Measurements from ENCODE around the gene SYT8. TPM values are rescaled to one million over a fixed set of nuclear protein-coding genes. Genes with fewer than 3 reads are reported as not detected.
"Not testable (repeated sequence)": the region's sequence is repeated elsewhere in the genome, so short reads cannot be mapped to it uniquely, and the experiment has no call there.

The SYT8 gene
- total RNA-seq, 4 donors from 2014 or later = not detected

- Histone ChIP-seq H3K27ac (no peak overlapping the region), H3K4me1 (no peaks in the 10 kb centered on the region), H3K36me3 (no peaks in the 10 kb centered on the region), H3K4me3 (replicated peaks in 1 of 3) (no peak overlapping the region), H3K27me3 (no peaks in the 10 kb centered on the region), H3K9me3 (no peaks in the 10 kb centered on the region)
- intact Hi-C loops (cut with DNase I) = no loop called here
- 81 to 93% methylated on average over 15 of the region's 15 CpGs for WGBS, 2 donors
- TF ChIP-seq, protein P1, sequence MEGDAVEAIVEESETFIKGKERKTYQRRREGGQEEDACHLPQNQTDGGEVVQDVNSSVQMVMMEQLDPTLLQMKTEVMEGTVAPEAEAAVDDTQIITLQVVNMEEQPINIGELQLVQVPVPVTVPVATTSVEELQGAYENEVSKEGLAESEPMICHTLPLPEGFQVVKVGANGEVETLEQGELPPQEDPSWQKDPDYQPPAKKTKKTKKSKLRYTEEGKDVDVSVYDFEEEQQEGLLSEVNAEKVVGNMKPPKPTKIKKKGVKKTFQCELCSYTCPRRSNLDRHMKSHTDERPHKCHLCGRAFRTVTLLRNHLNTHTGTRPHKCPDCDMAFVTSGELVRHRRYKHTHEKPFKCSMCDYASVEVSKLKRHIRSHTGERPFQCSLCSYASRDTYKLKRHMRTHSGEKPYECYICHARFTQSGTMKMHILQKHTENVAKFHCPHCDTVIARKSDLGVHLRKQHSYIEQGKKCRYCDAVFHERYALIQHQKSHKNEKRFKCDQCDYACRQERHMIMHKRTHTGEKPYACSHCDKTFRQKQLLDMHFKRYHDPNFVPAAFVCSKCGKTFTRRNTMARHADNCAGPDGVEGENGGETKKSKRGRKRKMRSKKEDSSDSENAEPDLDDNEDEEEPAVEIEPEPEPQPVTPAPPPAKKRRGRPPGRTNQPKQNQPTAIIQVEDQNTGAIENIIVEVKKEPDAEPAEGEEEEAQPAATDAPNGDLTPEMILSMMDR (IDR thresholded peaks at IDR 0.05) = no peak
- DNase-seq = no peak
These were observed 29.3 kb upstream of the SYT8 start for GRCh38 chr11:1805525-1805924.

- no peaks in the 10 kb centered on the region for H3K27me3 ChIP-seq
- WGBS, 2 donors = 63 to 64% methylated on average over 14 of the region's 14 CpGs
- H3K4me1 ChIP-seq = no peaks in the 10 kb centered on the region
- no peak overlapping the region for H3K4me3 ChIP-seq (replicated peaks in 1 of 3)
- no peak for TF ChIP-seq POLR2A (IDR thresholded peaks at IDR 0.05)
- intact Hi-C loops (cut with DNase I) = no loop called here
- H3K36me3 ChIP-seq = no peaks in the 10 kb centered on the region
- H3K27ac ChIP-seq = no peak overlapping the region
- H3K9me3 ChIP-seq = no peaks in the 10 kb centered on the region
- DNase-seq = no peak
These were observed 27.4 kb upstream of the SYT8 start for GRCh38 chr11:1807264-1807995.

DNA sequence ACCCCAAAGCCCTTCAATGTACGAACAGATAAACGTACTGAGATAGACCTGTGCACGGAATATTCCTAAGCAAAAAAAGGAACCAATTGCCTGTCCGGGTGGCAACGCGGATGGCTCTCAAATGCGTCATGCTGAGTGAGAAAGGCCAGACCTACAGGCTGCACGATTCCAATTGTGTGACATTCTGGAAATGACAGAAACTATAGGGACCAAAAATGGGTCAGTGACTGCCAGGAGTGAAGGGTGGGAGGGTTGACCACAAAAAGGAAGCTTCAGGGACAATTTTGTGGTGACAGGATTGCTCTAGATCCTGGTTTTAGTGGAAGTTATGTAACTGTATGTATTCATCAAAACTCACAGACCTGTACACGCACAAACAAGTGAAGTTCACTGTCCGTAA is 24.0 kb upstream of the SYT8 start:
- 76 to 86% methylated on average over 10 of the region's 10 CpGs for WGBS, 2 donors
- TF ChIP-seq, protein P1 (IDR thresholded peaks at IDR 0.05) = no peak

GRCh38 chr11:1812274-1812673 is 22.5 kb upstream of the SYT8 start:
- intact Hi-C loops (cut with DNase I) = no loop called here
- Histone ChIP-seq H3K27me3 (no peaks in the 10 kb centered on the region), H3K9me3 (no peaks in the 10 kb centered on the region), H3K4me1 (no peaks in the 10 kb centered on the region), H3K27ac (no peak overlapping the region), H3K4me3 (replicated peaks in 1 of 3) (no peak overlapping the region), H3K36me3 (no peaks in the 10 kb centered on the region)
- no peak for DNase-seq
- 85 to 89% methylated on average over 5 of the region's 5 CpGs for WGBS, 2 donors
- no peak for TF ChIP-seq POLR2A (IDR thresholded peaks at IDR 0.05)
- TF ChIP-seq, protein P1 (IDR thresholded peaks at IDR 0.05) = no peak

More for the DNA sequence above, 24.0 kb upstream of the SYT8 start:
- Histone ChIP-seq H3K27ac (no peak overlapping the region), H3K4me3 (replicated peaks in 1 of 3) (no peak overlapping the region), H3K36me3 (no peaks in the 10 kb centered on the region), H3K27me3 (no peaks in the 10 kb centered on the region), H3K4me1 (no peaks in the 10 kb centered on the region), H3K9me3 (no peaks in the 10 kb centered on the region)
- intact Hi-C loops (cut with DNase I) = no loop called here
- no peak for DNase-seq

GRCh38 chr11:1812801-1813200 is 22.0 kb upstream of the SYT8 start:
- TF ChIP-seq, protein P1 (IDR thresholded peaks at IDR 0.05) = no peak
- TF ChIP-seq POLR2A (IDR thresholded peaks at IDR 0.05) = no peak
- Histone ChIP-seq H3K9me3 (no peaks in the 10 kb centered on the region), H3K36me3 (no peaks in the 10 kb centered on the region), H3K27me3 (no peaks in the 10 kb centered on the region), H3K27ac (no peak overlapping the region), H3K4me3 (replicated peaks in 1 of 3) (no peak overlapping the region), H3K4me1 (no peaks in the 10 kb centered on the region)
- intact Hi-C loops (cut with DNase I) = no loop called here
- 88 to 94% methylated on average over 15 of the region's 15 CpGs for WGBS, 2 donors
- DNase-seq = no peak

DNA sequence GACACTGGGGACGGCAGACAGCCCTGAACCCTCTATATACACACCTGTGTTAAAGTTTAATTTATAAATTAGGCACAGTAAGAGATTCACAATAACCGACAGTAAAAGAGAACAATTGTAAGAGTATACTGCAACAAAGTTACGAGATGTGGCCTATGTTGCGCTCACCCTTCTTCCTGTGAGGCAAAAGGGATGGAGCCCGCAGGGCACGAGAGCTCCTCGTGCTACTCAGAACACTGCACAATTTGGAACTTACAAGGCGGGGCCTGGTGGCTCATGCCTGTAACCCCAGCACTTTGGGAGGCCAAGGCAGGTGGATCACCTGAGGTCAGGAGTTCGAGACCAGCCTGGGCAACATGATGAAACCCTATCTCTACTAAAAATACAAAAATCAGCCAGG is 21.4 kb upstream of the SYT8 start:
- H3K27me3 ChIP-seq; H3K4me1 ChIP-seq; DNase-seq; intact Hi-C loops (cut with DNase I); H3K27ac ChIP-seq; H3K9me3 ChIP-seq; H3K36me3 ChIP-seq; H3K4me3 ChIP-seq (replicated peaks in 1 of 3): not testable (repeated sequence)
- 83 to 88% methylated on average over 9 of the region's 9 CpGs for WGBS, 2 donors
